Activated CD4-positive, alpha-beta T cell treated with anti-CD3 and anti-CD28 coated beads, Interleukin-2, amount 10 ng/mL, durations not matched to agents 24 days and 14 days (primary cell): ENCODE results near the gene PRKAG1. TPM values are rescaled to one million over a fixed set of nuclear protein-coding genes. Genes with fewer than 3 reads are reported as not detected.
A peak's percentile ranks its signal among the peaks of the same experiment; 100 is the strongest.

ENCODE experiments used
- DNase-seq: peaks from one replicate; pipeline ENCODE4 v3.0.0; 2022
- H3K27ac Mint-ChIP-seq: one replicate; pipeline ENCODE4 v1.8.0; 2022; ENCODE audit warnings: mild to moderate bottlenecking, mixed read lengths
- H3K27me3 Mint-ChIP-seq: one replicate; pipeline ENCODE4 v1.8.0; 2022; ENCODE audit warnings: mixed read lengths
- H3K36me3 Mint-ChIP-seq: one replicate; pipeline ENCODE4 v1.8.0; 2022; ENCODE audit warnings: low read depth, mild to moderate bottlenecking, mixed read lengths
- H3K4me1 Mint-ChIP-seq: one replicate; pipeline ENCODE4 v1.8.0; 2021; ENCODE audit warnings: mixed read lengths
- H3K4me3 Mint-ChIP-seq: one replicate; pipeline ENCODE4 v1.8.0; 2022; ENCODE audit warnings: mild to moderate bottlenecking, moderate library complexity, mixed read lengths
- H3K9me3 Mint-ChIP-seq: one replicate; pipeline ENCODE4 v1.8.0; 2021; ENCODE audit warnings: mixed read lengths
- intact Hi-C: fragments of 100-400 bp; cut with micrococcal nuclease; formaldehyde crosslinking; loops from one replicate; pipeline ENCODE4 v1.15.1; 2023
- total RNA-seq: library from RNA; stranded (reverse); gene quantifications from 2 replicates; pipeline ENCODE4 v1.2.3, GENCODE V29; 2022

The PRKAG1 gene
- total RNA-seq, 1 donor from 2014 or later = 75.3 TPM

GRCh38 chr12:48958049-48958388, 60.6 kb downstream of the PRKAG1 start:
- peaks cover 21% of the 10 kb centered on the region for H3K27me3 Mint-ChIP-seq
- intact Hi-C loops = no loop called here
- H3K36me3 Mint-ChIP-seq = peaks cover 19% of the 10 kb centered on the region
- H3K4me1 Mint-ChIP-seq = peaks cover 36% of the 10 kb centered on the region
- no peak for DNase-seq
- H3K9me3 Mint-ChIP-seq = no peaks in the 10 kb centered on the region
- no peak overlapping the region for H3K27ac Mint-ChIP-seq
- peak overlapping the region; percentile 92 for H3K4me3 Mint-ChIP-seq

- Mint-ChIP-seq H3K27ac (peak within 1 kb of the TSS; percentile 87), H3K27me3 (peaks cover 18% of the 10 kb centered on the region), H3K36me3 (peaks cover 22% of the 10 kb centered on the region), H3K9me3 (no peaks in the 10 kb centered on the region), H3K4me3 (peak within 1 kb of the TSS; percentile 92), H3K4me1 (peaks cover 39% of the 10 kb centered on the region)
- DNase-seq = peak; percentile 98
- intact Hi-C loops = loop anchor here (2.0 kb wide), 2 partner anchors 19 to 33 kb away; partner anchors contain the start of gene FKBP11
Measured at GRCh38 chr12:48957141-48958048, 61.2 kb downstream of the PRKAG1 start, which contains the start of gene ARF3. ARF3 (minus strand) TSS chr12:48957487; CDS start chr12:48941095, 16,392 bp downstream.

- peak overlapping the region; percentile 87 for H3K27ac Mint-ChIP-seq
- DNase-seq = peak; percentile 74
- intact Hi-C loops = loop anchor here (2.0 kb wide), 2 partner anchors 20 to 32 kb away; partner anchors contain the start of gene FKBP11
- peaks cover 43% of the 10 kb centered on the region for H3K4me1 Mint-ChIP-seq
- H3K9me3 Mint-ChIP-seq = no peaks in the 10 kb centered on the region
- peaks cover 22% of the 10 kb centered on the region for H3K36me3 Mint-ChIP-seq
- H3K27me3 Mint-ChIP-seq = peaks cover 16% of the 10 kb centered on the region
- peak overlapping the region; percentile 92 for H3K4me3 Mint-ChIP-seq
Measured at GRCh38 chr12:48956279-48957140, 62.1 kb downstream of the PRKAG1 start.

GRCh38 chr12:48954841-48955501, 63.6 kb downstream of the PRKAG1 start:
- H3K36me3 Mint-ChIP-seq = peaks cover 22% of the 10 kb centered on the region
- peak overlapping the region; percentile 61 for H3K4me3 Mint-ChIP-seq
- intact Hi-C loops = no loop called here
- H3K4me1 Mint-ChIP-seq = peaks cover 43% of the 10 kb centered on the region
- no peak for DNase-seq
- no peak overlapping the region for H3K27ac Mint-ChIP-seq
- peaks cover 7% of the 10 kb centered on the region for H3K27me3 Mint-ChIP-seq
- no peaks in the 10 kb centered on the region for H3K9me3 Mint-ChIP-seq

- Mint-ChIP-seq H3K4me3 (no peak overlapping the region), H3K9me3 (no peaks in the 10 kb centered on the region), H3K27me3 (peaks cover 3% of the 10 kb centered on the region), H3K27ac (no peak overlapping the region), H3K4me1 (peaks cover 45% of the 10 kb centered on the region), H3K36me3 (peaks cover 25% of the 10 kb centered on the region)
- intact Hi-C loops = no loop called here
- no peak for DNase-seq
Measured at GRCh38 chr12:48954061-48954460, 64.5 kb downstream of the PRKAG1 start.

GRCh38 chr12:48952691-48953090, 65.9 kb downstream of the PRKAG1 start:
- Mint-ChIP-seq H3K4me3 (no peak overlapping the region), H3K27ac (no peak overlapping the region), H3K9me3 (no peaks in the 10 kb centered on the region), H3K36me3 (peaks cover 29% of the 10 kb centered on the region), H3K4me1 (peaks cover 45% of the 10 kb centered on the region), H3K27me3 (no peaks in the 10 kb centered on the region)
- intact Hi-C loops = no loop called here
- DNase-seq = no peak

Other genes with a start within 250 kb of the PRKAG1 start
- gene ADCY6, start 229.7 kb downstream of the PRKAG1 start, total RNA-seq = 0.14 and 0.73 TPM in 2 replicates
- gene CACNB3, start 200.3 kb downstream of the PRKAG1 start, total RNA-seq = 9.9 and 11.2 TPM in 2 replicates
- gene DDX23, start 166.6 kb downstream of the PRKAG1 start, total RNA-seq = 122 and 126 TPM in 2 replicates
- gene RND1, start 152.9 kb downstream of the PRKAG1 start, total RNA-seq = 4.4 and 5.7 TPM in 2 replicates
- 68.6 and 75.3 TPM in 2 replicates for gene FKBP11, start 93.3 kb downstream of the PRKAG1 start, total RNA-seq
- gene ARF3, start 61.3 kb downstream of the PRKAG1 start, total RNA-seq = 109 and 112 TPM in 2 replicates
- 0.19 and 0.21 TPM in 2 replicates for gene WNT10B, start 47.0 kb downstream of the PRKAG1 start, total RNA-seq
- not detected in 2 replicates for gene WNT1, start 40.5 kb downstream of the PRKAG1 start, total RNA-seq
- 1.4 and 1.5 TPM in 2 replicates for gene DDN, start 19.4 kb downstream of the PRKAG1 start, total RNA-seq
- 101 TPM in 2 replicates for gene KMT2D, start 42.0 kb upstream of the PRKAG1 start, total RNA-seq
- 10.9 and 11.8 TPM in 2 replicates for gene RHEBL1, start 51.2 kb upstream of the PRKAG1 start, total RNA-seq
- 0.07 and 0.09 TPM in 2 replicates for gene DHH, start 76.0 kb upstream of the PRKAG1 start, total RNA-seq
- gene LMBR1L, start 92.1 kb upstream of the PRKAG1 start, total RNA-seq = 39.9 and 43.7 TPM in 2 replicates
- 1,679 and 1,696 TPM in 2 replicates for gene TUBA1B, start 112.6 kb upstream of the PRKAG1 start, total RNA-seq
- gene TUBA1A, start 170.3 kb upstream of the PRKAG1 start, total RNA-seq = 45.9 and 46.8 TPM in 2 replicates
- 286 and 305 TPM in 2 replicates for gene TUBA1C, start 246.3 kb upstream of the PRKAG1 start, total RNA-seq